GM19452 (cell line): ENCODE results near the gene RAPGEF4.
"Not testable (repeated sequence)": the region's sequence is repeated elsewhere in the genome, so short reads cannot be mapped to it uniquely, and the experiment has no call there.

ENCODE experiments used
- ATAC-seq: cut with Tn5 transposase; IDR thresholded peaks from one replicate; pipeline ENCODE4 v1.9.1; 2021; ENCODE audit not compliant: unreplicated experiment

Gene RAPGEF4

GRCh38 chr2:172725746-172726145 is 9.9 kb upstream of the RAPGEF4 start:
- ATAC-seq = no peak

- ATAC-seq = no peak
Observed at GRCh38 chr2:172726172-172726735, 9.4 kb upstream of the RAPGEF4 start.

GRCh38 chr2:172730411-172730810 is 5.2 kb upstream of the RAPGEF4 start:
- ATAC-seq = no peak

GRCh38 chr2:172734711-172735581 is 699 bp upstream of the RAPGEF4 start:
- no peak for ATAC-seq

GRCh38 chr2:172736424-172737174 is 954 bp downstream of the RAPGEF4 start:
- ATAC-seq = no peak

- ATAC-seq = no peak
Observed at GRCh38 chr2:172739661-172740266, 4.1 kb downstream of the RAPGEF4 start.

- no peak for ATAC-seq
Observed at GRCh38 chr2:172740856-172741255, 5.2 kb downstream of the RAPGEF4 start.

- no peak for ATAC-seq
Observed at GRCh38 chr2:172742931-172743540, 7.4 kb downstream of the RAPGEF4 start.

GRCh38 chr2:172743898-172744297 is 8.3 kb downstream of the RAPGEF4 start:
- ATAC-seq = no peak

GRCh38 chr2:172745636-172746035 is 10.0 kb downstream of the RAPGEF4 start:
- ATAC-seq = no peak

GRCh38 chr2:172748543-172748942 is 12.9 kb downstream of the RAPGEF4 start:
- not testable (repeated sequence) for ATAC-seq

GRCh38 chr2:172749388-172749787 is 13.7 kb downstream of the RAPGEF4 start:
- no peak for ATAC-seq

- ATAC-seq = no peak
Observed at GRCh38 chr2:172751564-172751963, 15.9 kb downstream of the RAPGEF4 start.

- ATAC-seq = no peak
Observed at GRCh38 chr2:172753610-172754009, 18.0 kb downstream of the RAPGEF4 start.

- no peak for ATAC-seq
Observed at GRCh38 chr2:172759441-172759840, 23.8 kb downstream of the RAPGEF4 start.

GRCh38 chr2:172761306-172761705 is 25.7 kb downstream of the RAPGEF4 start:
- no peak for ATAC-seq

- no peak for ATAC-seq
Observed at GRCh38 chr2:172762574-172762973, 26.9 kb downstream of the RAPGEF4 start.

GRCh38 chr2:172763079-172763478 is 27.4 kb downstream of the RAPGEF4 start:
- ATAC-seq = no peak

- ATAC-seq = no peak
Observed at GRCh38 chr2:172765662-172766061, 30.0 kb downstream of the RAPGEF4 start.

GRCh38 chr2:172768401-172768800 is 32.8 kb downstream of the RAPGEF4 start:
- no peak for ATAC-seq

GRCh38 chr2:172769879-172770278 is 34.2 kb downstream of the RAPGEF4 start:
- ATAC-seq = no peak
